CD4-positive, alpha-beta T cell treated with Interleukin-4 for 1 hour (primary cell): Measurements from ENCODE around the gene COL4A4.
"Not testable (repeated sequence)": the region's sequence is repeated elsewhere in the genome, so short reads cannot be mapped to it uniquely, and the experiment has no call there.

Source experiments
- DNase-seq, 2 donors: peaks; one replicate each; pipeline ENCODE4 v3.0.0-alpha.2; 2020 to 2022

Gene COL4A4

DNA sequence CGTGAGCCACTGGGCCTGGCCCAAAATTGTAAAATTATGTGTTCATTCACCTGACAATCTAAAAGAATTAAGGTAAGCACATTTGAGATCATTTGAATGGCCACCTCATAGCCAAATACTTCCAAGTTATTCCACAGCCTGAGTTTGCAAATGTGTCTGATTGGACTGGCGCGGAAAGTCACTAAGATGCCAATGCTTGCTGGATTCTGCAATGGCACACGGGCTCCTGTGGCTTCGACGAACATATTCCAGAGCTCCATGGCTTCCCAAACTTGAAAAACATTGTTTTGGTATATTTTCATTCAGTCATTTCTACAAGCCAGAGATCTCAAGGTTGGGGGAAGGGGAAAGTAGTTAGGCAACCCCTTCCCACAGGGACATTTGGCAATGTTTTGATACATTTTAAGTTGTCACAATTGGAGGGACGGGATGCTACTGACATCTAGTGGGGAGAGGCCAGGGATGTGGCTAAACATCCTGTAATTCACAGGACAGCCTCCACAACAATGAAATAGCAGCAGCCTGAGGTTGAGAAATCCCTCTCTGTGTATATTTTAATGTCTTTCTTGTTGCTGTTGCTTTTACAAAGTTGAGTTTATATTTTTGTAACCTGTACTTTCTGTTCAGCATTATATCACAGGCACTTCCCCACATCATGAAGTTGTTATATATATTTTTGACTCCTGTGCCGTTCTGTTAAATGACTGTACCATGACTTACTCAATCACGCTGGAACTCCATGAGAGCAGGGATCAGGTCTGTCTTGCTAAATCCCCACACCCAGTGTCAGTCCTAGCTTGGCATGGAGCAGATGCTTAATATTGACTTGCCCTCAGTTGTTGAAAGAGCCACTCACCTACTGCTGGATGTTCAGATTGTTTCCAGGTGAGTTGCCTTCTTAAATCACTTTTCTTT, 56.9 kb downstream of the COL4A4 start:
- peak in 1 of 2 donors; percentile 28 for DNase-seq

GRCh38 chr2:227103583-227103982, 60.4 kb downstream of the COL4A4 start:
- no peak for DNase-seq

- no peak for DNase-seq
These were observed 64.7 kb downstream of the COL4A4 start for GRCh38 chr2:227099340-227099739.

DNA sequence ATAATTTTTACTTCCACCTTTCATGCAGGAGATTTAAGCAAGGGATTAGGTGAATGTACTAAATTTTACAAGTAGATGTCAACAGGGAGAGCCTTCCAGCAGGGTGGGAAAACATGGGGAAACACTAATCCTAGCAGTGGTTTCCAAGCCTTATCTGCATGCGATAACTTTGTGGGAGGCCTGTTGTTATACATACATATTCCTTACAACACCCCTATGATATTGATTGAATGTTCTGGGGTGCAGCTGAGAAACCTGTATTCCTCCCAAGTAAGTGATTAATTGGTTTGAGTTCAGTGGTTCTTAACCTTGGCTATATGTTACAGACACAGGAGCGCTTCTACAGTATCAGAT, 65.9 kb downstream of the COL4A4 start:
- no peak for DNase-seq

DNA sequence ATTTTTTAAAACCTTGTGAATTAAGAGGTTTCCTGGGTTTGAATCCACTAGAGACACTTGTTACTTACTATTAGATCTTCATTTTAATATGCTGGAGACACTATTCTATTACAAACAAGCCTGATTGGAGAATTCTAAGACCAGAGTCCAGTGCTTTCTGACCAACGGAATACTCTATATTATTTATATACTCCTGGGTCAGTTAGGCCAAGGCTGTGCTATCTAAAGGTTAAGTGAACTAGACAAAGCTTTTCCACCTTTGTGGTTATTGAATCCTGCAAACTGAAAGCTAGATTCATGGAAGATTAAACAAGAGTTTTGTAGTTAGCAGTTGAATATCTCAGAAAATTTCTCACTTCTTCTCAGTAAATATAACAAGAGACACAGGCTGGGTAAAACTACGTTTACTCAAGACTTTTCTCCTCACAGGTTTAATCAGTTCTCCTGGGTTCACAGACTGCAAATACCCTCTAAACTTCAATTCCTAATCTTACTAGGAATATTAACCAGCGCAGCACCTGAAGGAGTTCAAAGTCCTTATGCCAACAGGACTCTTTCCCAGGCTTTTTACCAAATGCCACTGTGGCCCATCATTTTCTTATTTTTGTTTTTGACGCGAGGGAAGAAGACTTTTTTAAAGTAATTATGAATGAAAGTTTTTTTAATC, 66.4 kb downstream of the COL4A4 start:
- DNase-seq = no peak

- no peak for DNase-seq
These were observed 68.7 kb downstream of the COL4A4 start for GRCh38 chr2:227095346-227095745.

- DNase-seq = no peak
These were observed 81.7 kb downstream of the COL4A4 start for GRCh38 chr2:227082286-227082685.

- DNase-seq = no peak
These were observed 84.3 kb downstream of the COL4A4 start for GRCh38 chr2:227079726-227080125.

DNA sequence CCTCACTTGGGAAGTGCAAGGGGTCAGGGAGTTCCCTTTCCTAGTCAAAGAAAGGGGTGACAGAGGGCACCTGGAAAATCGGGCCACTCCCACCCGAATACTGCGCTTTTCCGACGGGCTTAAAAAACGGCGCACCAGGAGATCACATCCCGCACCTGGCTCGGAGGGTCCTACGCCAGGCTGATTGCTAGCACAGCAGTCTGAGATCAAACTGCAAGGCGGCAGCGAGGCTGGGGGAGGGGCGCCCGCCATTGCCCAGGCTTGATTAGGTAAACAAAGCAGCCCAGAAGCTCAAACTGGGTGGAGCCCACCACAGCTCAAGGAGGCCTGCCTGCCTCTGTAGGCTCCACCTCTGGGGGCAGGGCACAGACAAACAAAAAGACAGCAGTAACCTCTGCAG, 98.9 kb downstream of the COL4A4 start:
- DNase-seq = not testable (repeated sequence)

- DNase-seq = no peak
These were observed 105.1 kb downstream of the COL4A4 start for GRCh38 chr2:227058888-227059399.

DNA sequence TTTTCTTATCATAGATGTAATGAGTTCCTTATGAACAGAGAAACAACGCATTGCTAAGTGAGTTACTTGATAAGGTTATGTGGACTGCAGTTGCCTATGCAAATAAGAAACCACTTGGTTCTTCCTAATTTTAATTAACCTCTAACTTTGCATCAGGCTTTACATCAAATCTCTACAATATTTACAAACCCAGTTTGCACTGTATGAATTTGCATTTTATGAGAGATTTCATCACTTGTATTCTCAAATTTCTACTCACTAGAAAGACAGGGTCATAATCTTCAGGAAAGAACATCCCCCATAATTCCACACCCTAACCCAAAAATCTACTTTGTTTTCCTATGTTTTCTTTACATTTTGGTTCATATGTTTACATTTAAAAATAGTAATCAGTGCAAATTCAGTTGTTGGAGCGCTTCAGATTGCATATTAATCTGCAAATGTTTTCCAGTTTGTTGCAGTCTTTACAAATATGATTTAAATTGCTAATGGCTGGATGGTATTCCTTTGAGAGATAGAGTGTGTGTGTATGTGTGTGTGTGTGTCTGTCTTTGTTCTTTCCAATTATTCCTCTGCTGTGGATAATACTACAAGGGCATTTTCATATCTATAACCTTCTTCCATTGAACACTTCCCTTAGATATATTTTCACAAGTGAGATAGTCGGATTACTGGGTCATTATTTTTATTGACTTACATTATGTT, 106.1 kb downstream of the COL4A4 start:
- DNase-seq = no peak

GRCh38 chr2:227057060-227057459, 106.9 kb downstream of the COL4A4 start:
- DNase-seq = no peak

- DNase-seq = no peak
These were observed 110.0 kb downstream of the COL4A4 start for GRCh38 chr2:227054006-227054405.

DNA sequence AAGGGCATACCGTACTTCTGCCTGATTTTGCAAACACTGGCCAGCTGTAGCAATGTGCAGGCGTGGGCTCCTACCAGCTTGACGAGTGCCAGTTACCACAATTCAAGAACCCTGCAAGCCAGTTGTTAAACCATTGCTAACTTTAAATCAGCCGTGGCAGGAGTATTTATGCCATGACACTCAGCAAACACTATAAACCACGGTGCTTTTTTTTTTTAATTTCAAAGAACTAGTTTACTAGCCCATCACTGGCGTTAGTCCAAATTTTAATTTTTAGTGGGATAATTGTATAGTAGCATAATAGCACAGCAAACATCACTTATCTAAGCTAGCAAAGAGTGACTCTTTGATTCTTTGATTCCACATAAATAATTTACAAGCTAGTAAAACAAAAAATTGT, 111.1 kb downstream of the COL4A4 start:
- DNase-seq = no peak

DNA sequence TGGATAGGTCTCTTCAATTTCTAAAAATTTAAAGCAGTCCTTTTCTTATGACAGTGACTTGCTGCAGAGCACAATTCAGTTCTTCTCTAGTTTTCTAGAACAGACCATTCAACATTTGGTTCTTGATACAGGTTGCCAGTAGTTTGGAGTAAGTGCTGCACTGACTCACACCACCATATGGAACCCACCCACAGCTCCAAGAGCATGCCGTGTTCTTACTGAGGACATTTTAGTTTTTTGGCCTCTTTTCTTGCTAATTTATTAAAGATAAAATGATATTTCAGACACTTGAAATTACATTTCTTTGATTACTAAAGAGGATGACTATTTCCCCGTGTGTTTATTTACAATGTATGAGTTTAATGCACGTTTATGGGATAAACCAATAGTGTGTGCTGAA, 120.0 kb downstream of the COL4A4 start:
- no peak for DNase-seq

DNA sequence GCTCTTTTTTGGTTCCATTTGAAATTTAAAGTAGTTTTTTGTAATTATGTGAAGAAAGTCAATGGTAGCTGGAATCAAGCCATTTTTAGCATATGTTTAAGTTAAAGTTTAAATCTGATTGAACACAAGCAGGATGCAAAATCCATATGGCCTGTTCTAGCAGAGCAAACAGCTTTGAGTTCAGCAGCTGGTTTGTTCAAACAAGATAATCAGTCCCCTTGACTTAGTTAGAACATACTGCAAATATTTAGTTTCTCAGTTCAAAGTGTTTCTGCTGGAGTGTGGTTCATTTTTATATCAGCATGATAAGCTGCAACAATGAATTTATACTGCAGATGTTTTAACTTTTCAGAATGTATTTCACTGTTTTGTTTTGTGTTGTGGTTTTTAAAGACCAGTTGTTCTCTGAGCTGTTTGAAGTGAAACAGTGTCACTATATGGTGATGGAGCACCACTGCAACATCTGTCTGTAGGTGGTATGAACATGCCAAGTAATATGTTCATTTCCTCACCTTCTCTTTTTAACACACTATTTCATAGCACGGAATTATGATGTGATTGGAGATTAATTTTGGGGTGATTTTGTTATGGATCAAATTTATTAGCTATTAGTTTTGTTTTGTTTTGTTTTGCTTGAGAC, 125.3 kb downstream of the COL4A4 start:
- DNase-seq = no peak

DNA sequence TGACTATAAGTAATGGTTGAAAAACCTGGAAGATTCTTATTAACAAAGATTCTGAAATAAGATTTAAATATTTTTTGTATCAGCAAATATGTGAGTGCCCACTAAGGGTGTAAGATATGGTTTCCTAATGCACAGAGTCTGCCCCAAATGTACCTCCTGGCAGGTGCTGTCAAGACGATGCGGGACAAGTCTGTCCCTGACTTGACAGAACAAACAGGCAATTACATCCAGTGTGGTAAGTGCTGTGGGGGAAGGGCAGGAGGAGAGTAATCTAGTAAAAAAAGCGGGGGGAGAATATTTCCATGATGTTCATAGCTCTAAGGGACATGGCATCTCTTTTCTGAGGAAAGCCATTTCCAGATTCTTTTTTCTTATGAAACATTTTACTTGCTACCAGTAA, 127.5 kb downstream of the COL4A4 start:
- no peak for DNase-seq

DNA sequence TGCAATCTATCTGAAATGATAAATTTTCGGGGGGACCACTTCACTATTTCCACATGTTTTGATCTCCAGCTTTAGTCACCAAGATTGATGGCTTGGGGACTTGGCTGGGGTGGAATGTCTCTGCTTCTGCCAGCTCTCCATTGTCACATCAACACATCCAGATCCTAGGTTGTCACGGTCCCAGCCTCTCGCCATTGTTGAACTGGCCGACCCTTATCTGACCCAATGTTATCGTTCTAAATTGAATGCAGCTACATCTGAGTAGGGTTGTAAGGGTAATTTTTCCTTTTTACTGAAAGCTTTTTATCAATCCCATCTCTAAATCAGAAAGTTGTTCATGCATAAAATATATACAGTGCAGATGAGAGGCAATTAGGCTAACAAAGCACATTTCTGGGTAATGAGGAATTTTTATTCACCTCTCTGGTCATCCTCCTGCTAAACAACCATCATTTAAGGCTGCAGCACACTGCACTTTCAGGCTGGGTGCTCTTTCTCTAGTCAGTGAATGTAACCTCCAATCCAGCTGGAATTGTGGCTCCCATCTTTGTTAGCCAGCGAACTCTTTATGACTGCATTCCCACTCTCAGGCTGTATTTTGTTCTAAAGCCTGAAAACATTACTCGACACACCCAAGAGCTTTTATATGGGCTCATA, 128.2 kb downstream of the COL4A4 start:
- DNase-seq = no peak

DNA sequence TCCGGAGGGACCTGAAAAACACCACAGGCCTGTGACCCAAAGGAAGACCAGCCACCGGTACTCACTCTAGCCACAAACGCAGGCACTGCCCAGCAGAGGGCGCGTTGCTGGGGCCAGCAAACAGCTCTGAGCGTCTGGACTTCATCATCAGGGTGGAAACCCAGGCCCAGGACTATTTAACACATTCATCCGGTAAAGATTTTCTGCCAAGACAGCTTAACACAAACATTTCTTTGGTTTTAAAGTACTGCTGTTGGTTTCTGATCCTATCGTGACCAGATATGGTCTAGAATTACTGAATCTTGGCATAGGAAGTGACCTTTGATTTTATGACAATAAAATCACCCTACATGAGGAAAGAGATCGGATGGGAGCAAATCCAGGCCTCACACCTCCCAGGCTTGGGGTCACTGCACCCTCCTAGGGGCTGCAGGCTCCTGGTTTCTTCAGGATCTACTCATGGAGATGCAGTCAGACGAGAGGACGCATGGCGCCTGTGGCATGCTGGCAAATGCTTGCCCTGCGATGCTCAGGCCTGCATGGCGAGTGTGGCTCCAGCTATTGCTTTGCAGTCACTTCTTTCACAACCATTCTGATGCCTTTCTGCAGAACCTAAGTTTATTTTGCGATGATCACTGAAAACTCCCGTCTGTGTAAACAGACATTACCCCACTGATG, 130.4 kb downstream of the COL4A4 start:
- DNase-seq = no peak

GRCh38 chr2:227031379-227031778, 132.6 kb downstream of the COL4A4 start:
- no peak for DNase-seq

- no peak for DNase-seq
These were observed 133.2 kb downstream of the COL4A4 start for GRCh38 chr2:227030789-227031188.
